ENCODE results near the gene MCTP1. TPM values are rescaled to one million over a fixed set of nuclear protein-coding genes. Genes with fewer than 3 reads are reported as not detected.

MCTP1 gene
- total RNA-seq, 1 donor: 5.8 TPM

DNA sequence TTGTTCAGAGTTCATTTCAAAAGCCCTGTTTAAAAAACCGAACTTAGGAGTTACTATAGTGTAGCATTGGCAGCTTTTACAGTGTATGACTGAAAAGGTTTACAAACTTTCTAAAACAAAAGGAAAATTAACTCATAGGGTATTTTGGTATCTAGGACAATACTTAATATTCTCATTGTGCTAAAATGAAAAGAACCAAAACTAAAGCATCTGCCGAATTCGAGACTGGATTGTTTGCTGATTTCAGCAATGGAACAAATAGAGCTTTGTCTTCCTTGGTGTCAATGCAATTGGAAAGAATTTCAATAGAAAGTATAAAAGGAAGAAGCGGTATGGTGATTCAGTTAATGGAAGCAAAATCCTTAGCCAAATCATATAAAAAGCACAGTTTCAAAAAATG is 412.4 kb downstream of the MCTP1 start:
- Histone ChIP-seq H3K4me1 (ENCODE audit: insufficient read depth, low read length) (no peaks in the 10 kb centered on the region), H3K9me3 (ENCODE audit: low read depth, low read length) (no peaks in the 10 kb centered on the region), H3K27ac (ENCODE audit: low read depth, low read length) (no peak overlapping the region), H3K36me3 (ENCODE audit: insufficient read depth, low read length) (no peaks in the 10 kb centered on the region), H3K27me3 (ENCODE audit: insufficient read depth, low read length) (no peaks in the 10 kb centered on the region), H3K4me2 (ENCODE audit: insufficient read depth, low read length) (peak overlapping the region; percentile 40), H3K4me3 (ENCODE audit: insufficient read depth, low read length) (no peak overlapping the region), H2AFZ (ENCODE audit: low read length) (peak overlapping the region; percentile 24), H4K20me1 (ENCODE audit: insufficient read depth, low read length) (no peaks in the 10 kb centered on the region), H3K79me2 (ENCODE audit: insufficient read depth, low read length) (no peaks in the 10 kb centered on the region)
- DNase-seq (ENCODE audit: insufficient read length, low spot score, missing footprints): no peak
- TF ChIP-seq, protein P1, sequence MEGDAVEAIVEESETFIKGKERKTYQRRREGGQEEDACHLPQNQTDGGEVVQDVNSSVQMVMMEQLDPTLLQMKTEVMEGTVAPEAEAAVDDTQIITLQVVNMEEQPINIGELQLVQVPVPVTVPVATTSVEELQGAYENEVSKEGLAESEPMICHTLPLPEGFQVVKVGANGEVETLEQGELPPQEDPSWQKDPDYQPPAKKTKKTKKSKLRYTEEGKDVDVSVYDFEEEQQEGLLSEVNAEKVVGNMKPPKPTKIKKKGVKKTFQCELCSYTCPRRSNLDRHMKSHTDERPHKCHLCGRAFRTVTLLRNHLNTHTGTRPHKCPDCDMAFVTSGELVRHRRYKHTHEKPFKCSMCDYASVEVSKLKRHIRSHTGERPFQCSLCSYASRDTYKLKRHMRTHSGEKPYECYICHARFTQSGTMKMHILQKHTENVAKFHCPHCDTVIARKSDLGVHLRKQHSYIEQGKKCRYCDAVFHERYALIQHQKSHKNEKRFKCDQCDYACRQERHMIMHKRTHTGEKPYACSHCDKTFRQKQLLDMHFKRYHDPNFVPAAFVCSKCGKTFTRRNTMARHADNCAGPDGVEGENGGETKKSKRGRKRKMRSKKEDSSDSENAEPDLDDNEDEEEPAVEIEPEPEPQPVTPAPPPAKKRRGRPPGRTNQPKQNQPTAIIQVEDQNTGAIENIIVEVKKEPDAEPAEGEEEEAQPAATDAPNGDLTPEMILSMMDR (IDR thresholded peaks at IDR 0.05; ENCODE audit: extremely low read depth, low read depth, low read length): no peak

- H3K79me2 ChIP-seq (ENCODE audit: insufficient read depth, low read length): no peaks in the 10 kb centered on the region
- H3K36me3 ChIP-seq (ENCODE audit: insufficient read depth, low read length): no peaks in the 10 kb centered on the region
- TF ChIP-seq, protein P1 (IDR thresholded peaks at IDR 0.05; ENCODE audit: extremely low read depth, low read depth, low read length): no peak
- peak overlapping the region; percentile 26 for H2AFZ ChIP-seq (ENCODE audit: low read length)
- no peaks in the 10 kb centered on the region for H3K27me3 ChIP-seq (ENCODE audit: insufficient read depth, low read length)
- DNase-seq (ENCODE audit: insufficient read length, low spot score, missing footprints): no peak
- no peak overlapping the region for H3K4me2 ChIP-seq (ENCODE audit: insufficient read depth, low read length)
- H3K4me1 ChIP-seq (ENCODE audit: insufficient read depth, low read length): no peaks in the 10 kb centered on the region
- H3K4me3 ChIP-seq (ENCODE audit: insufficient read depth, low read length): no peak overlapping the region
- no peaks in the 10 kb centered on the region for H3K9me3 ChIP-seq (ENCODE audit: low read depth, low read length)
- H4K20me1 ChIP-seq (ENCODE audit: insufficient read depth, low read length): no peaks in the 10 kb centered on the region
- no peak overlapping the region for H3K27ac ChIP-seq (ENCODE audit: low read depth, low read length)
Measured at GRCh38 chr5:94870511-94871183, 414.2 kb downstream of the MCTP1 start.

DNA sequence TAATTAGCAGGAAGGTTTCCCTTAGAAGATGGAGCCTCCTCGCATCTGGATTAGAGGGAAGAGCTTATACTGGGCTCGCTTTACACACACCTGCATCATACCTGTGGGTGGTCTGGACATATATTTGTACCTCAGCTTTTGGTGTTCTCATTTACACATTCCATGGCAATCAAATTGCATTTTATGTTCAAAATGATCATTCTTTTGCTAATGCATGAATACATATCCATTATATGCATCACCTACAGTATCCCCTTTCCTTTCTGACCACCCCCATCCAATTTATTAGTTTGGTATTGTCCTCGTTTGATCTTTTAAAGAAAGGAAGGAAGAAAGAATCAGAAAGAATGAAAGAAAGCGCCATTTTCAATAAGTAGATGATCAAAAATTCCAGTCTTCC is 415.0 kb downstream of the MCTP1 start:
- no peaks in the 10 kb centered on the region for H3K27me3 ChIP-seq (ENCODE audit: insufficient read depth, low read length)
- H3K4me1 ChIP-seq (ENCODE audit: insufficient read depth, low read length): no peaks in the 10 kb centered on the region
- no peak overlapping the region for H3K4me3 ChIP-seq (ENCODE audit: insufficient read depth, low read length)
- TF ChIP-seq, protein P1 (IDR thresholded peaks at IDR 0.05; ENCODE audit: extremely low read depth, low read depth, low read length): no peak
- no peaks in the 10 kb centered on the region for H4K20me1 ChIP-seq (ENCODE audit: insufficient read depth, low read length)
- H3K27ac ChIP-seq (ENCODE audit: low read depth, low read length): no peak overlapping the region
- H2AFZ ChIP-seq (ENCODE audit: low read length): no peak overlapping the region
- H3K9me3 ChIP-seq (ENCODE audit: low read depth, low read length): no peaks in the 10 kb centered on the region
- no peak overlapping the region for H3K4me2 ChIP-seq (ENCODE audit: insufficient read depth, low read length)
- no peaks in the 10 kb centered on the region for H3K36me3 ChIP-seq (ENCODE audit: insufficient read depth, low read length)
- DNase-seq (ENCODE audit: insufficient read length, low spot score, missing footprints): no peak
- H3K79me2 ChIP-seq (ENCODE audit: insufficient read depth, low read length): no peaks in the 10 kb centered on the region

DNA sequence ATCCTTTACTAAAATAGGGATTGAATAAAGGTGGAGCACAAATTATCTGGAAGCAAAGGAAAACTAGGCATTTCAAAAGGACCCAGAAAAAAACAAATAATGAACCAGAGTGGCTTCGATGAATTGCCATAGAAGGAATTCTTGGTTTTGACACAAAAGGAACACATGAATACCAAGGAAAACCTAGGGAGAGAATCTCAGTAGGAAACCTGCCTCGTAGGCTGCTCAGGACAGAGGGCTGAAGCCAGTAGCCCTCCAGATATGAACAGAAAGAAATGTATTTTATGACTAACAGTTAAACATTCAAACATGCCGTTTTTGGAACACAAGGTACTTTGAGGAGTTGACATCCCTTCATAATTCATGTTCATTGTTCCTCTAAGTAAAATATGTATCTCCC is 420.9 kb downstream of the MCTP1 start:
- no peaks in the 10 kb centered on the region for H3K27me3 ChIP-seq (ENCODE audit: insufficient read depth, low read length)
- H3K79me2 ChIP-seq (ENCODE audit: insufficient read depth, low read length): no peaks in the 10 kb centered on the region
- H2AFZ ChIP-seq (ENCODE audit: low read length): no peak overlapping the region
- H3K36me3 ChIP-seq (ENCODE audit: insufficient read depth, low read length): no peaks in the 10 kb centered on the region
- no peak overlapping the region for H3K4me3 ChIP-seq (ENCODE audit: insufficient read depth, low read length)
- TF ChIP-seq, protein P1 (IDR thresholded peaks at IDR 0.05; ENCODE audit: extremely low read depth, low read depth, low read length): no peak
- DNase-seq (ENCODE audit: insufficient read length, low spot score, missing footprints): no peak
- H3K4me1 ChIP-seq (ENCODE audit: insufficient read depth, low read length): no peaks in the 10 kb centered on the region
- no peaks in the 10 kb centered on the region for H4K20me1 ChIP-seq (ENCODE audit: insufficient read depth, low read length)
- no peak overlapping the region for H3K27ac ChIP-seq (ENCODE audit: low read depth, low read length)
- no peaks in the 10 kb centered on the region for H3K9me3 ChIP-seq (ENCODE audit: low read depth, low read length)
- H3K4me2 ChIP-seq (ENCODE audit: insufficient read depth, low read length): no peak overlapping the region

Measured in osteoblast (primary cell).